K562 (cell line): ENCODE results near the gene TTC31. TPM values are rescaled to one million over a fixed set of nuclear protein-coding genes. Genes with fewer than 3 reads are reported as not detected.
A peak's percentile ranks its signal among the peaks of the same experiment; 100 is the strongest.

Experiments used
- ATAC-seq: fragments of 200-7000 bp; cut with Tn5 transposase; 3 replicates; pipeline ENCODE4 v1.9.1; 2020; ENCODE audit warnings: moderate library complexity
- BruUV-seq: library from RNA; stranded (reverse); fragments of 400-500 nt; replicated peaks from 2 replicates; lab custom pipeline; 2021; lab: Mats Ljungman, UMichigan
- CTCF ChIA-PET: fragments of 300-600 bp; formaldehyde crosslinking; extraction: SDS; loops from one replicate; lab custom pipeline; 2021; ENCODE audit warnings: low intra/inter-chr PET ratio; lab: Yijun Ruan, JAX
- POLR2A ChIA-PET: fragments of 300-600, 350-650 bp; sonication (Branson Sonifier 250); formaldehyde crosslinking; extraction: SDS; loops from one replicate; lab custom pipeline; 2021; ENCODE audit warnings: antibody characterized with exemption, inconsistent platforms; lab: Yijun Ruan, JAX
- DNase-seq, 4 experiments: peaks; one replicate each; pipeline versions ENCODE4 v3.0.0 to v3.0.0-alpha.2; 2011 to 2018; ENCODE audit warnings: low spot score in 3 of 4, mixed read lengths in 3 of 4; ENCODE audit errors: extremely low read depth in 1 of 4
- FAIRE-seq: peaks from 2 replicates; lab custom pipeline; 2011; peaks lifted over from hg19 to GRCh38; lab: Jason Lieb, UNC
- H2AFZ ChIP-seq: 2 replicates; pipeline ENCODE4 v1.6.0; 2011; ENCODE audit warnings: low read depth, low read length, control low read depth, inconsistent platforms
- H3K27ac ChIP-seq: fragments of 200-600 bp; 3 replicates; pipeline ENCODE4 v1.8.0; 2011; ENCODE audit warnings: low read depth, mild to moderate bottlenecking, control low read depth, inconsistent platforms, low read length, moderate library complexity, mixed read lengths; ENCODE audit errors: extremely low read depth
- H3K27me3 ChIP-seq, 2 experiments: fragments of 300-600 bp in 1 of 2; 2 replicates in 1 of 2; 3 replicates in 1 of 2; pipeline versions ENCODE4 v1.6.0 to v1.8.0; 2011; ENCODE audit warnings: inconsistent platforms in 2 of 2, low read length in 2 of 2, mild to moderate bottlenecking in 1 of 2, mixed read lengths in 1 of 2, moderate library complexity in 1 of 2; ENCODE audit not compliant: control insufficient read depth in 2 of 2, insufficient read depth in 2 of 2
- H3K36me3 ChIP-seq: fragments of 300-600 bp; 3 replicates; pipeline ENCODE4 v1.8.0; 2011; ENCODE audit warnings: mild to moderate bottlenecking, low read length, inconsistent platforms; ENCODE audit not compliant: control insufficient read depth, insufficient read depth
- H3K4me1 ChIP-seq, 2 experiments: fragments of 200-600 bp in 1 of 2; replicated peaks in 1 of 2; 2 replicates in 1 of 2; 3 replicates in 1 of 2; pipeline versions ENCODE4 v1.5.1 to v1.8.0; 2011; ENCODE audit warnings: inconsistent platforms in 2 of 2, low read length in 2 of 2, mild to moderate bottlenecking in 1 of 2, mixed read lengths in 1 of 2, moderate library complexity in 1 of 2; ENCODE audit not compliant: control insufficient read depth in 2 of 2, insufficient read depth in 2 of 2
- H3K4me2 ChIP-seq: 2 replicates; pipeline ENCODE4 v1.6.1; 2011; ENCODE audit warnings: low read length, control low read depth, inconsistent platforms, mixed read lengths; ENCODE audit not compliant: insufficient read depth
- H3K4me3 ChIP-seq: fragments of 200-600 bp; sonication (generic), shearing (Covaris generic); 2 replicates; pipeline ENCODE4 v1.5.1; 2016; ENCODE audit warnings: control low read depth, inconsistent platforms
- H3K79me2 ChIP-seq: fragments of 200-600 bp; 3 replicates; pipeline ENCODE4 v1.8.0; 2011; ENCODE audit warnings: low read length, inconsistent platforms; ENCODE audit not compliant: control insufficient read depth, insufficient read depth
- H3K9ac ChIP-seq, 2 experiments: 2 replicates each; pipeline versions ENCODE4 v1.6.0 to v1.6.1; 2011; ENCODE audit warnings: low read depth in 2 of 2, low read length in 2 of 2, control low read depth in 1 of 2, inconsistent platforms in 1 of 2, mild to moderate bottlenecking in 1 of 2, mixed read lengths in 1 of 2; ENCODE audit not compliant: insufficient read depth in 1 of 2
- H3K9me1 ChIP-seq: one replicate; pipeline ENCODE4 v1.6.0; 2011; ENCODE audit warnings: inconsistent platforms, mild to moderate bottlenecking, low read length, moderate library complexity; ENCODE audit not compliant: control insufficient read depth, insufficient read depth
- H3K9me3 ChIP-seq: replicated peaks from 2 replicates; pipeline ENCODE4 v1.5.1; 2011; ENCODE audit warnings: low read depth, low read length, inconsistent platforms; ENCODE audit not compliant: control insufficient read depth, insufficient read depth
- H4K20me1 ChIP-seq: replicated peaks from 2 replicates; pipeline ENCODE4 v1.6.1; 2011; ENCODE audit warnings: low read length, inconsistent platforms, mixed read lengths; ENCODE audit not compliant: control insufficient read depth, insufficient read depth
- CBX5 ChIP-seq: IDR thresholded peaks from 2 replicates; pipeline ENCODE4 v1.6.1; 2014; ENCODE audit warnings: low read depth, borderline replicate concordance
- CCNT2 ChIP-seq: IDR thresholded peaks from 2 replicates; pipeline ENCODE4 v1.6.1; 2011; ENCODE audit warnings: borderline replicate concordance, low read depth, mild to moderate bottlenecking, moderate library complexity, mixed read lengths, low read length; ENCODE audit not compliant: insufficient read length; ENCODE audit errors: extremely low read depth
- HEY1 ChIP-seq: fragments of 250-450 bp; sonication (Bioruptor Pico); IDR thresholded peaks from 2 replicates; pipeline ENCODE4 v1.5.0; 2020; ENCODE audit warnings: mild to moderate bottlenecking, moderate library complexity, borderline replicate concordance
- YBX1 ChIP-seq: fragments of 450-650 bp; IDR thresholded peaks from 2 replicates; pipeline ENCODE4 v1.7.1; 2016; ENCODE audit warnings: mild to moderate bottlenecking
- ZNF586 ChIP-seq: fragments of 450-650 bp; formaldehyde crosslinking; conservative IDR thresholded peaks from 2 replicates; pipeline ENCODE4 v1.4.0; 2020; ENCODE audit warnings: mild to moderate bottlenecking, moderate library complexity
- WGBS: fragments of 100-300 bp; shearing (Covaris generic); methylation state at CpG from one replicate; pipeline ENCODE4 v1.1.6; 2016; ENCODE audit warnings: low coverage, mixed read lengths; ENCODE audit not compliant: insufficient coverage; ENCODE audit errors: missing lambda C conversion rate; 5-methylcytosine and 5-hydroxymethylcytosine counted together
- in situ Hi-C: fragments of 300-500 bp; cut with MboI; formaldehyde crosslinking; loops from 4 replicates; pipeline ENCODE4 v1.15.0; 2018; ENCODE audit warnings: inconsistent platforms, mixed read lengths
- intact Hi-C: fragments of 100-400 bp; cut with micrococcal nuclease; formaldehyde crosslinking; loops from 2 replicates; pipeline ENCODE4 v1.14.2; 2022
- polyA plus RNA-seq, 8 experiments: library from polyadenylated mRNA; depleted of rRNA in 4 of 8; stranded (reverse) in 5 of 8; unstranded in 3 of 8; fragments of >200 nt; fragmentation: Nextera tagmentation in 2 of 8; fragmentation: Illumina TruSeq in 1 of 8; extraction: Ambion mirVana in 2 of 8; extraction: Trizol in 1 of 8; gene quantifications; 2 replicates each; pipeline versions ENCODE4 v1.2.1 to v1.2.3, GENCODE V29; 2011 to 2014; ENCODE audit warnings: inconsistent platforms in 1 of 8, missing spikeins in 1 of 8
- total RNA-seq, 7 experiments: library from RNA; depleted of rRNA in 6 of 7; stranded (reverse); fragments of >200 nt in 6 of 7; fragmentation: Illumina TruSeq in 2 of 7; extraction: Trizol in 2 of 7; gene quantifications; 2 replicates each; pipeline versions ENCODE4 v1.2.1 to v1.2.3, GENCODE V29; 2011 to 2021; ENCODE audit warnings: low replicate concordance in 1 of 7
- TF ChIP-seq, protein P1 (sequence below): sonication (generic); formaldehyde crosslinking; IDR thresholded peaks from 2 replicates; pipeline ENCODE4 v1.8.0; 2022; ENCODE audit warnings: mild to moderate bottlenecking, missing genetic modification reagents
- TF ChIP-seq, protein P2 (sequence below): fragments of 250-450 bp; sonication (Bioruptor Pico); IDR thresholded peaks from 2 replicates; pipeline ENCODE4 v1.9.0; 2021; ENCODE audit warnings: mild to moderate bottlenecking, inconsistent platforms
- TF ChIP-seq, protein P3 (sequence below): sonication (generic); formaldehyde crosslinking; IDR thresholded peaks from 2 replicates; pipeline ENCODE4 v1.8.0; 2023; ENCODE audit warnings: mild to moderate bottlenecking, missing genetic modification reagents
- TF ChIP-seq, protein P4 (sequence below): sonication (generic); formaldehyde crosslinking; IDR thresholded peaks from 2 replicates; pipeline ENCODE4 v1.8.1; 2023; ENCODE audit warnings: mild to moderate bottlenecking, missing genetic modification reagents, moderate library complexity

The TTC31 gene
- total and polyA plus RNA-seq, 9 of the 15 experiments (the other 6 are each of a cell fraction or from before 2014, with no cell fraction given): 4.7 to 30.5 (median 15.9) TPM

DNA sequence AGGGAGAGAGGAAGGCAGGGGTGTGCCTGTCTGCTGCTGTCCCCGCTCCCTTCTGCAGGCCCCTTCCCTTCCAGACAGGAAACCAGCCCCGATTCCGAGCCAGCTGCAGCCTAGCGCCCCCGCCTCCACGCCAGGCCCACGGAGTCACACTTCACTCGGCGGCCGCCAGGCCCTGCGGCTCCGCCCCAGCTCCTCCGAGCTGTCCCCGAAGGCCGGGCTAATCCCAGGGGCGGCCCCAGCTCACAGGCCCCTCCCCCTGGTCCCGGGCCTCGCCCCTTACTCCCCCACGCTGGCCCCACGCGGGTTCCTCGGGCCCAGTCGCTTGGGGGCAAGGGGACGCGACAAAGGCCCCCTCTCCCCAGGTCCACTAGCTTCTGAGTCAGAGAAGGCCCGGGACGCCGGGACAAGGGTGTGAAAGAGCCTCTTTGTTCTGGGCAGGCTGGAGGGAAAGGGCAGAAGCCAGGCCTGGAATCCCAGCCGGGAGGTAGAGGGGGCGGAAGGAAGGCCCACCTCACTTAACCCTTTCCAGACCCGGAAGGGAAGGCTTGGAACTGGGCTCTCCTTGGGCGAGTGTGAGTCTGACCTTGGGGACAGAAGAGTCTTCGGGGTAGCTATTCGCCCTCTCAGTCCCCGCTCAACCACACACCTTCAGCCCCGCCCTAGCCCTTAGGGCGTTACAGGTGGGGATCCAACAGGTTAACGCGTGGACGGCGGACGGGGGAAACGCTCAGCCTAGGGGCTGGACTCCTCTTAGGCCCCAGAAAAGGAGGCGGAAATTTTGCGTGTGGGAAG is 42.3 kb upstream of the TTC31 start:
- no peaks in the 10 kb centered on the region for H3K79me2 ChIP-seq
- POLR2A ChIA-PET: interaction anchor here (0.5 to 1.7 kb wide), 8 partner anchors 9 to 614 kb away, joined by 3 to 9 read pairs (median 4); partner anchors contain the start of gene INO80B
- in situ Hi-C loops: no loop called here
- H3K4me1 ChIP-seq: peaks cover 22 to 45% of the 10 kb centered on the region in 2 experiments; a peak in 4 of 5 replicates
- CTCF ChIA-PET: no interaction called here
- TSS peak; percentile 79 for BruUV-seq
- H3K27me3 ChIP-seq: no peaks in the 10 kb centered on the region
- H3K27ac ChIP-seq: peak overlapping the region; percentile 71
- FAIRE-seq (peak; percentile 87), ATAC-seq (peak; percentile 100), DNase-seq (peak; percentile 92 to 99 (median 98))
- peak overlapping the region; percentile 98 for H2AFZ ChIP-seq
- WGBS: 36% methylated on average over 37 of the region's 45 CpGs
- peak overlapping the region; percentile 65 to 94 for H3K9ac ChIP-seq
- H3K36me3 ChIP-seq: no peaks in the 10 kb centered on the region
- H3K4me2 ChIP-seq: peak overlapping the region; percentile 87
- no peaks in the 10 kb centered on the region for H3K9me3 ChIP-seq
- H3K4me3 ChIP-seq: peak overlapping the region; percentile 41
- intact Hi-C loops: no loop called here
- H3K9me1 ChIP-seq: no peaks in the 10 kb centered on the region
- H4K20me1 ChIP-seq: no peaks in the 10 kb centered on the region
- TF ChIP-seq, protein P1, sequence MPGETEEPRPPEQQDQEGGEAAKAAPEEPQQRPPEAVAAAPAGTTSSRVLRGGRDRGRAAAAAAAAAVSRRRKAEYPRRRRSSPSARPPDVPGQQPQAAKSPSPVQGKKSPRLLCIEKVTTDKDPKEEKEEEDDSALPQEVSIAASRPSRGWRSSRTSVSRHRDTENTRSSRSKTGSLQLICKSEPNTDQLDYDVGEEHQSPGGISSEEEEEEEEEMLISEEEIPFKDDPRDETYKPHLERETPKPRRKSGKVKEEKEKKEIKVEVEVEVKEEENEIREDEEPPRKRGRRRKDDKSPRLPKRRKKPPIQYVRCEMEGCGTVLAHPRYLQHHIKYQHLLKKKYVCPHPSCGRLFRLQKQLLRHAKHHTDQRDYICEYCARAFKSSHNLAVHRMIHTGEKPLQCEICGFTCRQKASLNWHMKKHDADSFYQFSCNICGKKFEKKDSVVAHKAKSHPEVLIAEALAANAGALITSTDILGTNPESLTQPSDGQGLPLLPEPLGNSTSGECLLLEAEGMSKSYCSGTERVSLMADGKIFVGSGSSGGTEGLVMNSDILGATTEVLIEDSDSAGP (CRISPR knock-in tag): no peak
- TF ChIP-seq HEY1 (CRISPR knock-in tag) (no peak), CCNT2 (peak; percentile 68), YBX1 (no peak), CBX5 (no peak), ZNF586 (no peak)
- TF ChIP-seq, protein P2, sequence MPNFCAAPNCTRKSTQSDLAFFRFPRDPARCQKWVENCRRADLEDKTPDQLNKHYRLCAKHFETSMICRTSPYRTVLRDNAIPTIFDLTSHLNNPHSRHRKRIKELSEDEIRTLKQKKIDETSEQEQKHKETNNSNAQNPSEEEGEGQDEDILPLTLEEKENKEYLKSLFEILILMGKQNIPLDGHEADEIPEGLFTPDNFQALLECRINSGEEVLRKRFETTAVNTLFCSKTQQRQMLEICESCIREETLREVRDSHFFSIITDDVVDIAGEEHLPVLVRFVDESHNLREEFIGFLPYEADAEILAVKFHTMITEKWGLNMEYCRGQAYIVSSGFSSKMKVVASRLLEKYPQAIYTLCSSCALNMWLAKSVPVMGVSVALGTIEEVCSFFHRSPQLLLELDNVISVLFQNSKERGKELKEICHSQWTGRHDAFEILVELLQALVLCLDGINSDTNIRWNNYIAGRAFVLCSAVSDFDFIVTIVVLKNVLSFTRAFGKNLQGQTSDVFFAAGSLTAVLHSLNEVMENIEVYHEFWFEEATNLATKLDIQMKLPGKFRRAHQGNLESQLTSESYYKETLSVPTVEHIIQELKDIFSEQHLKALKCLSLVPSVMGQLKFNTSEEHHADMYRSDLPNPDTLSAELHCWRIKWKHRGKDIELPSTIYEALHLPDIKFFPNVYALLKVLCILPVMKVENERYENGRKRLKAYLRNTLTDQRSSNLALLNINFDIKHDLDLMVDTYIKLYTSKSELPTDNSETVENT: peak; percentile 48; the same call in 1 of the 2 replicates
- TF ChIP-seq, protein P3, sequence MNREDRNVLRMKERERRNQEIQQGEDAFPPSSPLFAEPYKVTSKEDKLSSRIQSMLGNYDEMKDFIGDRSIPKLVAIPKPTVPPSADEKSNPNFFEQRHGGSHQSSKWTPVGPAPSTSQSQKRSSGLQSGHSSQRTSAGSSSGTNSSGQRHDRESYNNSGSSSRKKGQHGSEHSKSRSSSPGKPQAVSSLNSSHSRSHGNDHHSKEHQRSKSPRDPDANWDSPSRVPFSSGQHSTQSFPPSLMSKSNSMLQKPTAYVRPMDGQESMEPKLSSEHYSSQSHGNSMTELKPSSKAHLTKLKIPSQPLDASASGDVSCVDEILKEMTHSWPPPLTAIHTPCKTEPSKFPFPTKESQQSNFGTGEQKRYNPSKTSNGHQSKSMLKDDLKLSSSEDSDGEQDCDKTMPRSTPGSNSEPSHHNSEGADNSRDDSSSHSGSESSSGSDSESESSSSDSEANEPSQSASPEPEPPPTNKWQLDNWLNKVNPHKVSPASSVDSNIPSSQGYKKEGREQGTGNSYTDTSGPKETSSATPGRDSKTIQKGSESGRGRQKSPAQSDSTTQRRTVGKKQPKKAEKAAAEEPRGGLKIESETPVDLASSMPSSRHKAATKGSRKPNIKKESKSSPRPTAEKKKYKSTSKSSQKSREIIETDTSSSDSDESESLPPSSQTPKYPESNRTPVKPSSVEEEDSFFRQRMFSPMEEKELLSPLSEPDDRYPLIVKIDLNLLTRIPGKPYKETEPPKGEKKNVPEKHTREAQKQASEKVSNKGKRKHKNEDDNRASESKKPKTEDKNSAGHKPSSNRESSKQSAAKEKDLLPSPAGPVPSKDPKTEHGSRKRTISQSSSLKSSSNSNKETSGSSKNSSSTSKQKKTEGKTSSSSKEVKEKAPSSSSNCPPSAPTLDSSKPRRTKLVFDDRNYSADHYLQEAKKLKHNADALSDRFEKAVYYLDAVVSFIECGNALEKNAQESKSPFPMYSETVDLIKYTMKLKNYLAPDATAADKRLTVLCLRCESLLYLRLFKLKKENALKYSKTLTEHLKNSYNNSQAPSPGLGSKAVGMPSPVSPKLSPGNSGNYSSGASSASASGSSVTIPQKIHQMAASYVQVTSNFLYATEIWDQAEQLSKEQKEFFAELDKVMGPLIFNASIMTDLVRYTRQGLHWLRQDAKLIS: no peak
- TF ChIP-seq, protein P4, sequence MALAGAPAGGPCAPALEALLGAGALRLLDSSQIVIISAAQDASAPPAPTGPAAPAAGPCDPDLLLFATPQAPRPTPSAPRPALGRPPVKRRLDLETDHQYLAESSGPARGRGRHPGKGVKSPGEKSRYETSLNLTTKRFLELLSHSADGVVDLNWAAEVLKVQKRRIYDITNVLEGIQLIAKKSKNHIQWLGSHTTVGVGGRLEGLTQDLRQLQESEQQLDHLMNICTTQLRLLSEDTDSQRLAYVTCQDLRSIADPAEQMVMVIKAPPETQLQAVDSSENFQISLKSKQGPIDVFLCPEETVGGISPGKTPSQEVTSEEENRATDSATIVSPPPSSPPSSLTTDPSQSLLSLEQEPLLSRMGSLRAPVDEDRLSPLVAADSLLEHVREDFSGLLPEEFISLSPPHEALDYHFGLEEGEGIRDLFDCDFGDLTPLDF: no peak
